A673 (cell line): ENCODE measurements around the gene BAG2. TPM values are rescaled to one million over a fixed set of nuclear protein-coding genes. Genes with fewer than 3 reads are reported as not detected.

Experiments used
- BruUV-seq: library from RNA; stranded (reverse); fragments of 400-500 nt; replicated peaks from 2 replicates; lab custom pipeline; 2021; lab: Mats Ljungman, UMichigan
- CTCF ChIA-PET: fragments of 300-600 bp; sonication (Branson Sonifier 250); formaldehyde crosslinking; loops from one replicate; lab custom pipeline; 2022; ENCODE audit warnings: antibody characterized with exemption; lab: Charles Lee
- POLR2A ChIA-PET: fragments of 300-600 bp; sonication (Branson Sonifier 250); formaldehyde crosslinking; loops from one replicate; lab custom pipeline; 2022; ENCODE audit warnings: antibody characterized with exemption; ENCODE audit not compliant: low non-redundant PET; lab: Charles Lee
- DNase-seq: peaks from one replicate; pipeline ENCODE4 v3.0.0-alpha.2; 2015; ENCODE audit warnings: low spot score
- H3K27ac ChIP-seq: fragments of 200-600 bp; sonication (generic); 2 replicates; pipeline ENCODE4 v1.5.1; 2016; ENCODE audit warnings: mixed run types, low read depth, mild to moderate bottlenecking, mixed read lengths, antibody characterized with exemption, low read length; ENCODE audit not compliant: poor library complexity, severe bottlenecking
- H3K27me3 ChIP-seq: fragments of 200-600 bp; sonication (generic); replicated peaks from 2 replicates; pipeline ENCODE4 v1.6.1; 2017; ENCODE audit warnings: mixed run types, low read depth, mild to moderate bottlenecking, mixed read lengths, antibody characterized with exemption, low read length; ENCODE audit not compliant: insufficient read depth, poor library complexity
- H3K36me3 ChIP-seq: fragments of 200-600 bp; sonication (generic); 2 replicates; pipeline ENCODE4 v1.6.1; 2016; ENCODE audit warnings: mixed run types, mild to moderate bottlenecking, mixed read lengths, antibody characterized with exemption, low read length; ENCODE audit not compliant: insufficient read depth, poor library complexity, severe bottlenecking
- H3K4me1 ChIP-seq: fragments of 200-600 bp; sonication (generic); 2 replicates; pipeline ENCODE4 v1.6.1; 2017; ENCODE audit warnings: mixed run types, mild to moderate bottlenecking, mixed read lengths, antibody characterized with exemption, low read length; ENCODE audit not compliant: insufficient read depth, poor library complexity, severe bottlenecking
- H3K4me3 ChIP-seq: fragments of 200-600 bp; sonication (generic); 2 replicates; pipeline ENCODE4 v1.5.1; 2016; ENCODE audit warnings: low read depth, mixed run types, mild to moderate bottlenecking, mixed read lengths, low read length; ENCODE audit not compliant: poor library complexity, severe bottlenecking
- H3K9me3 ChIP-seq: fragments of 200-600 bp; sonication (generic); 2 replicates; pipeline ENCODE4 v1.6.1; 2016; ENCODE audit warnings: mixed run types, low read depth, mild to moderate bottlenecking, mixed read lengths, antibody characterized with exemption, low read length; ENCODE audit not compliant: poor library complexity, severe bottlenecking
- CTCF ChIP-seq: fragments of 300-800, 200-600 bp; sonication (generic); conservative IDR thresholded peaks from 2 replicates; pipeline ENCODE4 v1.5.1; 2017; ENCODE audit warnings: low read depth, mild to moderate bottlenecking, antibody characterized with exemption, low read length, moderate library complexity, mixed read lengths
- EZH2 ChIP-seq: fragments of 200-600 bp; sonication (generic); IDR thresholded peaks from 2 replicates; pipeline ENCODE4 v1.6.1; 2017; ENCODE audit warnings: borderline replicate concordance, low read depth, mild to moderate bottlenecking, mixed read lengths, antibody characterized with exemption, low read length; ENCODE audit not compliant: poor library complexity, severe bottlenecking
- intact Hi-C: fragments of 100-400 bp; cut with micrococcal nuclease; formaldehyde crosslinking; loops from one replicate; pipeline ENCODE4 v1.10.0; 2022; ENCODE audit not compliant: unreplicated experiment
- total RNA-seq: library from RNA; stranded (reverse); gene quantifications from 2 replicates; pipeline ENCODE4 v1.2.3, GENCODE V29; 2021

The BAG2 gene
- total RNA-seq, 1 experiment from 2014 or later, result 27.0 TPM

GRCh38 chr6:57190140-57190539 lies 18.0 kb downstream of the BAG2 start:
- DNase-seq, result peak; percentile 58
- BruUV-seq, result no TSS peak

GRCh38 chr6:57193177-57193576 lies 21.1 kb downstream of the BAG2 start:
- Histone ChIP-seq H3K4me3 (no peak overlapping the region), H3K9me3 (no peaks in the 10 kb centered on the region), H3K27me3 (no peaks in the 10 kb centered on the region), H3K36me3 (peaks cover 31% of the 10 kb centered on the region), H3K4me1 (no peaks in the 10 kb centered on the region), H3K27ac (no peak overlapping the region)
- ChIA-PET POLR2A (no interaction called here), CTCF (no interaction called here)
- no peak for DNase-seq
- intact Hi-C loops, result no loop called here
- TF ChIP-seq EZH2 (no peak), CTCF (no peak)
- no TSS peak for BruUV-seq

More at GRCh38 chr6:57190140-57190539, 18.0 kb downstream of the BAG2 start:
- intact Hi-C loops, result loop anchor here (1.0 kb wide), 1 partner anchor 126 kb away; no protein-coding TSS in a partner anchor
- Histone ChIP-seq H3K36me3 (peaks cover 45% of the 10 kb centered on the region), H3K27ac (no peak overlapping the region), H3K9me3 (no peaks in the 10 kb centered on the region), H3K4me1 (no peaks in the 10 kb centered on the region), H3K27me3 (no peaks in the 10 kb centered on the region), H3K4me3 (no peak overlapping the region)
- CTCF ChIA-PET, result interaction anchor here (0.5 to 1.0 kb wide), 3 partner anchors 123 to 139 kb away, joined by 3 to 9 read pairs (median 3); no protein-coding TSS in a partner anchor
- TF ChIP-seq CTCF, result peak; percentile 51
- no peak for TF ChIP-seq EZH2
- POLR2A ChIA-PET, result no interaction called here

GRCh38 chr6:57195457-57195856 lies 23.3 kb downstream of the BAG2 start:
- DNase-seq, result no peak
- TF ChIP-seq CTCF (no peak), EZH2 (no peak)
- no peak overlapping the region for H3K4me3 ChIP-seq
- no TSS peak for BruUV-seq
- peaks cover 18% of the 10 kb centered on the region for H3K36me3 ChIP-seq
- ChIA-PET CTCF (no interaction called here), POLR2A (no interaction called here)
- H3K27ac ChIP-seq, result no peak overlapping the region
- intact Hi-C loops, result no loop called here
- no peaks in the 10 kb centered on the region for H3K4me1 ChIP-seq
- H3K9me3 ChIP-seq, result no peaks in the 10 kb centered on the region
- no peaks in the 10 kb centered on the region for H3K27me3 ChIP-seq
